RWPE2 (cell line): Measurements from ENCODE around the gene CNOT6.

Source experiments
- ATAC-seq: fragments of 200-7000 bp; cut with Tn5 transposase; 3 replicates; pipeline ENCODE4 v1.9.1; 2021; ENCODE audit warnings: low read depth
- DNase-seq: peaks from one replicate; pipeline ENCODE4 v3.0.0-alpha.2; 2020; ENCODE audit warnings: low spot score
- H3K27ac ChIP-seq: fragments of 450-650 bp; 2 replicates; pipeline ENCODE4 v1.5.1; 2017; ENCODE audit warnings: mild to moderate bottlenecking; ENCODE audit not compliant: poor library complexity, severe bottlenecking
- H3K27me3 ChIP-seq: fragments of 250-450 bp; sonication (Bioruptor Pico); 2 replicates; pipeline ENCODE4 v1.5.1; 2021; ENCODE audit warnings: mild to moderate bottlenecking, moderate library complexity; ENCODE audit not compliant: insufficient read depth, poor library complexity, severe bottlenecking
- H3K36me3 ChIP-seq: fragments of 250-450 bp; sonication (Bioruptor Pico); 2 replicates; pipeline ENCODE4 v1.5.1; 2020; ENCODE audit warnings: low read depth, mild to moderate bottlenecking, moderate library complexity
- H3K4me1 ChIP-seq: fragments of 250-450 bp; sonication (Bioruptor Pico); 2 replicates; pipeline ENCODE4 v1.5.1; 2021; ENCODE audit warnings: mild to moderate bottlenecking, moderate library complexity; ENCODE audit not compliant: insufficient read depth, poor library complexity, severe bottlenecking
- H3K4me3 ChIP-seq: fragments of 250-450 bp; sonication (Bioruptor Pico); 2 replicates; pipeline ENCODE4 v1.5.1; 2021; ENCODE audit warnings: mild to moderate bottlenecking, moderate library complexity; ENCODE audit not compliant: severe bottlenecking
- H3K9me3 ChIP-seq: fragments of 250-450 bp; sonication (Bioruptor Pico); 2 replicates; pipeline ENCODE4 v1.5.1; 2021; ENCODE audit warnings: mild to moderate bottlenecking, moderate library complexity; ENCODE audit not compliant: severe bottlenecking
- TF ChIP-seq, protein P1 (sequence below): fragments of 450-650 bp; IDR thresholded peaks from one replicate; pipeline ENCODE4 v1.5.1; 2017; ENCODE audit warnings: mild to moderate bottlenecking, moderate library complexity; ENCODE audit not compliant: poor library complexity, severe bottlenecking

Gene CNOT6

DNA sequence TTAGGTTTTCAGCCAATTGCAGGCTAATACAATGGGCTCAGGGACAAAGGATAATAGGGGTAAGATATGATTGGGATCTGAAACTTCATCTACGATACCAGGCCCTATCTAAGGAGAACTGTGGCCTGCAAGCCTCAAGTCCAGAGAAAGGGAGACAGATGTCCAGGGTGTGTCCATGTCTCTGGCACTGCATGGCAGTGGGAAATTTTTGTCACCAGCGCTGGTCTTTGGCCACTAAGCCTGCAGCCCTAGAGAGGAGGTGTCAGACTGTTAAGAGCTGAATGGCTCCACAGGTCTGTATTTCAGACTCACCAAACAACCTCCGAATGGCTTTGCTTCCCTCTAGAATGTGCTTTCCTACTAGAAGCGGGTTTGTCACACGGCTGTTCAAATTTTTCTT, 6.6 kb upstream of the CNOT6 start:
- TF ChIP-seq, protein P1, sequence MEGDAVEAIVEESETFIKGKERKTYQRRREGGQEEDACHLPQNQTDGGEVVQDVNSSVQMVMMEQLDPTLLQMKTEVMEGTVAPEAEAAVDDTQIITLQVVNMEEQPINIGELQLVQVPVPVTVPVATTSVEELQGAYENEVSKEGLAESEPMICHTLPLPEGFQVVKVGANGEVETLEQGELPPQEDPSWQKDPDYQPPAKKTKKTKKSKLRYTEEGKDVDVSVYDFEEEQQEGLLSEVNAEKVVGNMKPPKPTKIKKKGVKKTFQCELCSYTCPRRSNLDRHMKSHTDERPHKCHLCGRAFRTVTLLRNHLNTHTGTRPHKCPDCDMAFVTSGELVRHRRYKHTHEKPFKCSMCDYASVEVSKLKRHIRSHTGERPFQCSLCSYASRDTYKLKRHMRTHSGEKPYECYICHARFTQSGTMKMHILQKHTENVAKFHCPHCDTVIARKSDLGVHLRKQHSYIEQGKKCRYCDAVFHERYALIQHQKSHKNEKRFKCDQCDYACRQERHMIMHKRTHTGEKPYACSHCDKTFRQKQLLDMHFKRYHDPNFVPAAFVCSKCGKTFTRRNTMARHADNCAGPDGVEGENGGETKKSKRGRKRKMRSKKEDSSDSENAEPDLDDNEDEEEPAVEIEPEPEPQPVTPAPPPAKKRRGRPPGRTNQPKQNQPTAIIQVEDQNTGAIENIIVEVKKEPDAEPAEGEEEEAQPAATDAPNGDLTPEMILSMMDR: no peak
- H3K9me3 ChIP-seq: no peaks in the 10 kb centered on the region
- H3K4me3 ChIP-seq: no peak overlapping the region
- H3K36me3 ChIP-seq: no peaks in the 10 kb centered on the region
- peak; percentile 9 for DNase-seq
- H3K27ac ChIP-seq: no peak overlapping the region
- ATAC-seq: no peak
- no peaks in the 10 kb centered on the region for H3K4me1 ChIP-seq
- no peaks in the 10 kb centered on the region for H3K27me3 ChIP-seq

DNA sequence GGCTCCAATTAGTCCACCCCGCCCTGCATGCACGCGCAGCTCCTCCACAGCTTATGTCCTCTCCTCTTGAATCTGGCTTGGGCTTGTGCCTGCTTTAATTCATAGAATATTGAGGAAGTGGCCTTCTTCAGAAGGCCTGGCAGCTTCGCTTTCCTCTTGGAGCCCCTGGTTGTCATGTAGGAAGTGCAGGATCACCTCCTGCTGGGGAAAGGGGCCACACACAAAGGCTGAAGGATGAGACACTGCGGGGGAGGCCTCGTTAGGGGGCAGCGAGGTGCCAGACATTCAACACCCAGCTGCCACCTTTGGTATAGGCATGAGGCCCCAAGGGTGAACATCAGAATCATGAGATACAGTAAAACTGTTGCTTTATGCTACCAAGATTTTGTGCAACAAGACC, 2.7 kb upstream of the CNOT6 start:
- DNase-seq: peak; percentile 38
- no peaks in the 10 kb centered on the region for H3K9me3 ChIP-seq
- no peaks in the 10 kb centered on the region for H3K27me3 ChIP-seq
- H3K27ac ChIP-seq: no peak overlapping the region
- ATAC-seq: no peak
- H3K36me3 ChIP-seq: peaks cover 11% of the 10 kb centered on the region
- H3K4me3 ChIP-seq: no peak overlapping the region
- TF ChIP-seq, protein P1: no peak
- peaks cover 17% of the 10 kb centered on the region for H3K4me1 ChIP-seq

DNA sequence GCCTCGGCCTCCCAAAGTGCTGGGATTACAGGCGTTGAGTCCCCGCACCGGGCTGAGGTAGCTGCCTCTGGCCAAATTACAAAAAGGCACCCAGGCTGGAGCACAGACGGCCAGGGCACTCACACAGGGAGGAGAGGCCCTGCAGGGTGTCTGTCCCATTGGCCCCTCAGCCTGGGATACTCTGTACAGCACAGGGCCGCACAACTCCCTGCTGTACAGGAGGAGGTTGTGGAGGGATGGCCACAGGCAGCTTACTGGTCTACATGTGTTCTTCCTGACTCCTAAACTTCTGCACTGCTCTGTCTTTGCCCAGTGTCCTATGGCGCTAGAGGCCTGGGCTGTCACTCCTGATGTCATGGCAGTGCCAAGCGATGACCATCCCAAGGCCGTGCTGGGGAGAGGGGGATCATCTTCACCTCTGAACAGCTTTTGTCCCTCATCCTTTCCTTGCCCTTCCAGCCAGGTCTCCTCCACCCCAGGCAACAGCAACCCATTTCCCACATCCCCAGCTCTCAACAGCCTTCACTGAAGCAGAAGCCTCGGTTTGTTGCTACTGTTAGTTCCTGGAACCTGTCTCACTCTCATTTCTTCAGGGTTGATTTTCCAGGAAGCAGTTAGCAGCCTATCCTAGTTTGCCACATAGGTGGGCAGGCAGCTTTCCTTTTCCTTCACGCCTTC, 1.8 kb upstream of the CNOT6 start:
- Histone ChIP-seq H3K36me3 (peaks cover 17% of the 10 kb centered on the region), H3K27ac (no peak overlapping the region)
- no peak for ATAC-seq

DNA sequence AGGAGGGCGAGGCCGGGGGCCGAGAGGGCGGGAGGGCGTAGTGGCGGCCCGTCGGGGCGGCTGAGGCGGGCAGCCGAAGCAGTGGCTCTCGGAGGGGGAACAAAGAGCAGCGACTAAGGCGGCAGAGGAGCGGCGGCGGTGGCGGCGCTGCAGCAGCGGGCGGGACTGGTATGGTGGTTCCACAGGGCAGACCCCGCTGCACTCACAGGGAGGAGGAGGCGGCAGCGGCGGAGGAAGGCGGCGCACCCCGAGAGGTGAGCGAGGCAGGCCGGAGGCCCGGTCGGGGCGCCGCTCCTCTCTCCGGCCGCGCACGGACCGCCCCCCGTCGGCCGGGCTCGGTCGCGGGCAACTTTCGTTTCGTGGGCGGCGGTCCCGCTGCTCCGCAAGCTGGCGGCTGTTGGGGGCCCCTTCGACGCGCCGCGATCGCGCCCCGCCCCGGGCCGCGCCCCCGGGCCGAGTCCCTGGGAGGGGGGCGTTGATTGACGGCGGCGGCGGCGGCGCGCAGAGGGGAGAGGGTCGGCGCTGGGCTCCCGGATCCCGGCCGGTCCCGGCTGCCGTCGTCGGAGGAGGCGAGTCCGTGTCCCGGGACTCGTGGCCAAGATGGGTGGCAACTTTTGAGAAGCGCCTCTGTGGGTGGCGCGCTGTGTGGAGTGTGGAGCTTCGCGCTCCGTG, 467 bp downstream of the CNOT6 start:
- ATAC-seq: peak; percentile 7; the same call in 2 of the 3 replicates
- no peaks in the 10 kb centered on the region for H3K9me3 ChIP-seq
- peak; percentile 70 for DNase-seq
- H3K4me3 ChIP-seq: peak overlapping the region; percentile 90
- TF ChIP-seq, protein P1: peak; percentile 3
- H3K27ac ChIP-seq: peak overlapping the region; percentile 71
- H3K4me1 ChIP-seq: peaks cover 32% of the 10 kb centered on the region
- H3K36me3 ChIP-seq: peaks cover 35% of the 10 kb centered on the region
- no peaks in the 10 kb centered on the region for H3K27me3 ChIP-seq

More for the DNA sequence above, 1.8 kb upstream of the CNOT6 start:
- no peaks in the 10 kb centered on the region for H3K9me3 ChIP-seq
- H3K27me3 ChIP-seq: no peaks in the 10 kb centered on the region
- H3K4me3 ChIP-seq: no peak overlapping the region
- H3K4me1 ChIP-seq: peaks cover 25% of the 10 kb centered on the region
- TF ChIP-seq, protein P1: no peak
- peak; percentile 54 for DNase-seq

DNA sequence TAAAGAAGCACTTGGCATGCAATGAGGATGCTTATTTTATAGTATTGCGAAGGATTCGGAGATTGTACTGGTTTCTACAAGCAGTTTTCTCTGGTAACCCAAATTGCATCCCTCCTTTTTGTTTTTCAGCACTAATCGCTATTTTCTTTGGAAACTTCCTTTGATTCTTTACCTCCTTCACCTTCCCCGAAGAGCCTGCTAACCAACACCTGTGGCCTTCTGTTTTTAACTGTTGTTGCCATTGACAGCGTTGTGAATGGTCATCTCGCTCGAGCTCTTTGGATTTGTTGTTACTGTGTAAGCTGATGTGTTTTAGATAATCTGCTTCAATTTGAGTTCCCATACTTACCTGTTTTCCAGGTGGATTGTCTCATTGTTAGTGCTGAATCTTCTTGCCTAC, 1.1 kb downstream of the CNOT6 start:
- H3K9me3 ChIP-seq: no peaks in the 10 kb centered on the region
- H3K36me3 ChIP-seq: peaks cover 40% of the 10 kb centered on the region
- no peak for DNase-seq
- peaks cover 33% of the 10 kb centered on the region for H3K4me1 ChIP-seq
- no peak for ATAC-seq
- H3K27ac ChIP-seq: peak overlapping the region; percentile 71
- TF ChIP-seq, protein P1: no peak
- peak overlapping the region; percentile 90 for H3K4me3 ChIP-seq
- H3K27me3 ChIP-seq: no peaks in the 10 kb centered on the region
